NK-92 (cell line): ENCODE measurements around the gene FOXJ2.
"Not testable (repeated sequence)": the region's sequence is repeated elsewhere in the genome, so short reads cannot be mapped to it uniquely, and the experiment has no call there.

Experiments
- DNase-seq: peaks from one replicate; lab custom pipeline; 2025; ENCODE audit not compliant: unreplicated experiment; lab: John Stamatoyannopoulos, UW

FOXJ2 gene

GRCh38 chr12:8064131-8064530, 31.6 kb downstream of the FOXJ2 start:
- DNase-seq, result no peak

GRCh38 chr12:8065991-8066594, 33.6 kb downstream of the FOXJ2 start, which contains the start of gene C3AR1:
C3AR1 (minus strand) TSS chr12:8066359; CDS start chr12:8060185, 6,174 bp downstream.
- DNase-seq, result no peak

- no peak for DNase-seq
Observed at GRCh38 chr12:8069582-8069981, 37.1 kb downstream of the FOXJ2 start.

- not testable (repeated sequence) for DNase-seq
Observed at GRCh38 chr12:8071820-8072219, 39.3 kb downstream of the FOXJ2 start.

GRCh38 chr12:8075935-8076334, 43.4 kb downstream of the FOXJ2 start:
- DNase-seq, result no peak

GRCh38 chr12:8076366-8076765, 43.9 kb downstream of the FOXJ2 start:
- DNase-seq, result no peak

GRCh38 chr12:8077207-8077606, 44.7 kb downstream of the FOXJ2 start:
- DNase-seq, result no peak

GRCh38 chr12:8078398-8078797, 45.9 kb downstream of the FOXJ2 start:
- DNase-seq, result no peak

- no peak for DNase-seq
Observed at GRCh38 chr12:8078916-8079315, 46.4 kb downstream of the FOXJ2 start.

GRCh38 chr12:8080120-8080519, 47.6 kb downstream of the FOXJ2 start:
- no peak for DNase-seq

GRCh38 chr12:8081251-8081920, 48.9 kb downstream of the FOXJ2 start:
- DNase-seq, result no peak

GRCh38 chr12:8082808-8083100, 50.2 kb downstream of the FOXJ2 start:
- no peak for DNase-seq

GRCh38 chr12:8084351-8084750, 51.8 kb downstream of the FOXJ2 start:
- not testable (repeated sequence) for DNase-seq

GRCh38 chr12:8087666-8088065, 55.1 kb downstream of the FOXJ2 start:
- DNase-seq, result no peak

- no peak for DNase-seq
Observed at GRCh38 chr12:8088574-8088973, 56.1 kb downstream of the FOXJ2 start.

GRCh38 chr12:8089277-8089676, 56.8 kb downstream of the FOXJ2 start:
- DNase-seq, result not testable (repeated sequence)

- DNase-seq, result no peak
Observed at GRCh38 chr12:8089716-8090115, 57.2 kb downstream of the FOXJ2 start.

GRCh38 chr12:8093291-8093690, 60.8 kb downstream of the FOXJ2 start:
- DNase-seq, result no peak

GRCh38 chr12:8096281-8096915, 63.9 kb downstream of the FOXJ2 start:
- DNase-seq, result no peak

GRCh38 chr12:8099235-8099634, 66.7 kb downstream of the FOXJ2 start:
- no peak for DNase-seq
